OCI-LY3 (cell line): ENCODE data around the gene AKAP12.

Experiments
- H2AFZ ChIP-seq: fragments of 200-600, 300-600 bp; shearing (Covaris generic); 2 replicates; pipeline ENCODE4 v1.6.0; 2014; ENCODE audit warnings: antibody characterized with exemption, low read depth, low read length
- H3K27ac ChIP-seq: fragments of 200-600, 300-600 bp; sonication (generic); 2 replicates; pipeline ENCODE4 v1.5.1; 2014; ENCODE audit warnings: mild to moderate bottlenecking, low read length, moderate library complexity, mixed read lengths
- H3K27me3 ChIP-seq: fragments of 200-600, 300-600 bp; sonication (generic); 2 replicates; pipeline ENCODE4 v1.6.1; 2014; ENCODE audit warnings: low read depth, low read length, mixed read lengths
- H3K36me3 ChIP-seq: fragments of 200-600, 300-600 bp; sonication (generic); replicated peaks from 2 replicates; pipeline ENCODE3; 2014; ENCODE audit warnings: low read depth, low read length, mixed read lengths
- H3K4me1 ChIP-seq: fragments of 300-600, 200-600 bp; sonication (generic); 2 replicates; pipeline ENCODE4 v1.6.1; 2014; ENCODE audit warnings: low read length, mixed read lengths
- H3K4me2 ChIP-seq: fragments of 200-600, 300-600 bp; sonication (generic); 2 replicates; pipeline ENCODE4 v1.6.1; 2014; ENCODE audit warnings: low read length, mixed read lengths
- H3K4me3 ChIP-seq: fragments of 300-600, 200-600 bp; sonication (generic); 2 replicates; pipeline ENCODE4 v1.5.1; 2014; ENCODE audit warnings: antibody characterized with exemption, mild to moderate bottlenecking, low read length, moderate library complexity
- H3K79me2 ChIP-seq: fragments of 300-600, 200-600 bp; shearing (Covaris generic); 2 replicates; pipeline ENCODE4 v1.6.1; 2014; ENCODE audit warnings: mild to moderate bottlenecking, low read length, mixed read lengths
- H3K9ac ChIP-seq: fragments of 300-600, 200-600 bp; shearing (Covaris generic); 2 replicates; pipeline ENCODE4 v1.6.0; 2014; ENCODE audit warnings: mild to moderate bottlenecking, low read length, moderate library complexity
- H3K9me3 ChIP-seq: fragments of 200-600, 300-600 bp; shearing (Covaris generic); 2 replicates; pipeline ENCODE4 v1.6.1; 2014; ENCODE audit warnings: low read length, mixed read lengths; ENCODE audit not compliant: insufficient read depth
- H4K20me1 ChIP-seq: fragments of 200-600, 300-600 bp; sonication (generic); 2 replicates; pipeline ENCODE4 v1.6.1; 2016; ENCODE audit warnings: low read length, mixed read lengths; ENCODE audit not compliant: insufficient read depth
- EZH2phosphoT487 ChIP-seq: fragments of 200-600 bp; shearing (Covaris generic); IDR thresholded peaks from 2 replicates; pipeline ENCODE4 v1.6.1; 2018; ENCODE audit warnings: antibody characterized with exemption, mixed run types, low read depth
- TF ChIP-seq, protein P1 (sequence below): fragments of 200-600, 300-600 bp; sonication (generic); IDR thresholded peaks from 2 replicates; pipeline ENCODE4 v1.5.1; 2014; ENCODE audit warnings: antibody characterized with exemption, low read length, low read depth

AKAP12 gene

DNA sequence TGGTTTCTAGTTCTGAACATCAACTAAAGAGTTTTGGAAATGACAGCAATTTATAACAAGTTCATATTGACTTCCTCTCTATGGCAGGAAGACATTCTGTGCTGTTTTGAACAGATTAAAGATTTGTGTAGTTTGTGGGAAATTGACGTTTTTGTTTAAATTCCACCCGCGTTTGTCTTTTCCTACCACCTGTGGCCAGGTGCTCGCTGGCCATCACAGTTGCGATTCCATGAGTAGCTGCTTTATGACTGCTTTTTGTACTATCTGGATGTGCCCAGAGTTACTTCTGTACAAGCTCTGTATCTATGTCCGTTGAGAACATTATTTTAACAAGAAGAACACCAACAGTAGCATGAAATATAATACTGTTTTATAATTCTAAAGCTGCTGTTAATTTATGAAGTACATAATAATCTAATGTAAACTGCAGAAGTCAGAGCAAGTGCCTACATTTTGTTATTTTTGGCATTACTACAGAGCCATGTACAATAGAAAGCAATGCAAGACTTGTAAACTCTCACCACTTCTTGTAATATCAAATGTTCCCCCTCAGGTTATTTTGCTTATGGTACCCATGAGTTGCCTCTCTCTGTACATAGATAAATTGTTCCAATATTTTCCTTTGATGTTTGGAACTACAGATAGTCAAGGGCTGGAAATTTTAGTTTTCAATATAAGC lies 118.1 kb downstream of the AKAP12 start:
- no peaks in the 10 kb centered on the region for H3K9me3 ChIP-seq
- no peak overlapping the region for H2AFZ ChIP-seq
- H3K4me1 ChIP-seq: no peaks in the 10 kb centered on the region
- no peak for TF ChIP-seq EZH2phosphoT487
- TF ChIP-seq, protein P1, sequence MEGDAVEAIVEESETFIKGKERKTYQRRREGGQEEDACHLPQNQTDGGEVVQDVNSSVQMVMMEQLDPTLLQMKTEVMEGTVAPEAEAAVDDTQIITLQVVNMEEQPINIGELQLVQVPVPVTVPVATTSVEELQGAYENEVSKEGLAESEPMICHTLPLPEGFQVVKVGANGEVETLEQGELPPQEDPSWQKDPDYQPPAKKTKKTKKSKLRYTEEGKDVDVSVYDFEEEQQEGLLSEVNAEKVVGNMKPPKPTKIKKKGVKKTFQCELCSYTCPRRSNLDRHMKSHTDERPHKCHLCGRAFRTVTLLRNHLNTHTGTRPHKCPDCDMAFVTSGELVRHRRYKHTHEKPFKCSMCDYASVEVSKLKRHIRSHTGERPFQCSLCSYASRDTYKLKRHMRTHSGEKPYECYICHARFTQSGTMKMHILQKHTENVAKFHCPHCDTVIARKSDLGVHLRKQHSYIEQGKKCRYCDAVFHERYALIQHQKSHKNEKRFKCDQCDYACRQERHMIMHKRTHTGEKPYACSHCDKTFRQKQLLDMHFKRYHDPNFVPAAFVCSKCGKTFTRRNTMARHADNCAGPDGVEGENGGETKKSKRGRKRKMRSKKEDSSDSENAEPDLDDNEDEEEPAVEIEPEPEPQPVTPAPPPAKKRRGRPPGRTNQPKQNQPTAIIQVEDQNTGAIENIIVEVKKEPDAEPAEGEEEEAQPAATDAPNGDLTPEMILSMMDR: no peak
- no peak overlapping the region for H3K9ac ChIP-seq
- H3K79me2 ChIP-seq: no peaks in the 10 kb centered on the region
- H3K27me3 ChIP-seq: no peaks in the 10 kb centered on the region
- no peak overlapping the region for H3K4me3 ChIP-seq
- no peak overlapping the region for H3K4me2 ChIP-seq
- no peak overlapping the region for H3K27ac ChIP-seq
- H3K36me3 ChIP-seq: peaks cover 6% of the 10 kb centered on the region
- H4K20me1 ChIP-seq: no peaks in the 10 kb centered on the region

DNA sequence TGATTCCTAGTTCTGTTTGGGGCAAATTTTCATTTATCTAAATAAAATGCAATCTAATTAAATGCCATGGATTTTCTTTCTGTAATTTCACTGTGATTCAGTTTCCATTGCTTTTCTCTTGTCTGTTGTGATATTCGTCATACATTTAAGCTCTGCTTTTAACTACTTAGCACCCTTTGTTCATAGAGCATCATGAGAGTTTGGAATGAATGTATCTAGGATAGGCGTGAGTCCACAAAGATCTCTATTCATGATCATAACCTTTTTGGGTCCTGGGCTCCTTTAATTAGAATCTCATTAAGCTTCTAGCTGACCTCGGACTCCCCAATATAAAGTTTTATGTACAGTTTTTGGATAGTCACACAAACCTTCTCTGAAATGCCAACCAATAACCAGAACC lies 118.7 kb downstream of the AKAP12 start:
- TF ChIP-seq, protein P1: no peak
- no peak for TF ChIP-seq EZH2phosphoT487
- Histone ChIP-seq H3K4me3 (no peak overlapping the region), H3K9me3 (no peaks in the 10 kb centered on the region)

DNA sequence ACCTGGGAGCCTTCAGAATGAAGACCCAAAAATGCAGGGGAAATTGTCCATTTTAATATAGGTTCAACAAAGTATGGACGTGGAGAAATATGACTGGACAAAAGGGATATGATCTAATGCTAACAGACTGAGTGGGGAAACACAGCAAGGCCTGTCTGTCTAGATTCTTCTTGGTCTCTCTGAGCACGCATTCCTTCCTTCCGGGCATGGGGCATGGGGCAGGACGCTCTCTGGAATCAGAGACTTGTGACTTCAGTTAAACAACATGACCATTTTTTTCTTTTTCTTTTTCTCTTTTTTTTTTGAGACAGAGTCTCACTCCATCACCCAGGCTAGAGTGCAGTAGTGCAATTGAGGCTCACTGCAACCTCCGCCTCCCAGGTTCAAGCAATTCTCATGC lies 119.7 kb downstream of the AKAP12 start:
- H3K27me3 ChIP-seq: no peaks in the 10 kb centered on the region
- H4K20me1 ChIP-seq: no peaks in the 10 kb centered on the region
- peaks cover 6% of the 10 kb centered on the region for H3K36me3 ChIP-seq
- no peak for TF ChIP-seq EZH2phosphoT487
- TF ChIP-seq, protein P1: no peak
- H3K27ac ChIP-seq: no peak overlapping the region
- no peaks in the 10 kb centered on the region for H3K79me2 ChIP-seq
- no peak overlapping the region for H3K4me3 ChIP-seq
- H3K4me2 ChIP-seq: no peak overlapping the region
- no peak overlapping the region for H3K9ac ChIP-seq
- no peaks in the 10 kb centered on the region for H3K9me3 ChIP-seq
- no peak overlapping the region for H2AFZ ChIP-seq
- H3K4me1 ChIP-seq: no peaks in the 10 kb centered on the region

More for the DNA sequence above, 118.7 kb downstream of the AKAP12 start:
- Histone ChIP-seq H3K36me3 (peaks cover 6% of the 10 kb centered on the region), H3K27me3 (no peaks in the 10 kb centered on the region), H3K79me2 (no peaks in the 10 kb centered on the region), H4K20me1 (no peaks in the 10 kb centered on the region), H3K9ac (no peak overlapping the region), H3K27ac (no peak overlapping the region), H3K4me2 (no peak overlapping the region), H3K4me1 (no peaks in the 10 kb centered on the region), H2AFZ (no peak overlapping the region)

DNA sequence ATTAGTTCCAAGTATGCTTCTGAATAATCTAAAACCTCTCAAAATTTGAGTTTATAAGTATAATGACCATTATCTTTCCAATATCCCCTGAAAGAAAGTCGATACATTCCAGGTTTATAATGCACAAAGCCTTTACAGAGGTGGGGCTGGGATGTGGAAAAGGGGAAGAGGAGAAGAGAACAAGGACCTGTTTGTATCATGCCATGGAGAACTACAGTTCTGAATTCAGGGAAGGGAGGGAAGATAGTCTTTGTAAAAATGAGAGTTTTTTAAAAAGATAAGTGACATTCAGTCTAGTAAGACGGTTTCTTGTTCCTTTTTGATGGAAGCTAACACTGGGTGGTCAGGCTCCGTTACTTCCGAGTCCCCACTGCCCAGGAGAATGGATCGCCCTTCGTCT lies 125.5 kb downstream of the AKAP12 start:
- Histone ChIP-seq H3K27ac (no peak overlapping the region), H3K9me3 (no peaks in the 10 kb centered on the region), H3K4me1 (no peaks in the 10 kb centered on the region), H3K79me2 (no peaks in the 10 kb centered on the region), H3K4me3 (no peak overlapping the region), H4K20me1 (no peaks in the 10 kb centered on the region), H3K9ac (no peak overlapping the region), H3K27me3 (no peaks in the 10 kb centered on the region), H3K4me2 (no peak overlapping the region), H3K36me3 (peaks cover 12% of the 10 kb centered on the region), H2AFZ (no peak overlapping the region)
- no peak for TF ChIP-seq EZH2phosphoT487
- TF ChIP-seq, protein P1: no peak
